GM12875 (cell line): Measurements from ENCODE around the gene MAP2K6.

Experiments
- H3K4me3 ChIP-seq: one replicate; pipeline ENCODE4 v1.5.1; 2011; ENCODE audit warnings: low read depth, low read length, control low read depth
- TF ChIP-seq, protein P1 (sequence below): IDR thresholded peaks from 2 replicates; pipeline ENCODE4 v1.5.1; 2011; ENCODE audit warnings: low read depth, mild to moderate bottlenecking, control low read depth, inconsistent platforms, low read length, moderate library complexity, borderline replicate concordance; ENCODE audit not compliant: insufficient read depth

Gene MAP2K6

DNA sequence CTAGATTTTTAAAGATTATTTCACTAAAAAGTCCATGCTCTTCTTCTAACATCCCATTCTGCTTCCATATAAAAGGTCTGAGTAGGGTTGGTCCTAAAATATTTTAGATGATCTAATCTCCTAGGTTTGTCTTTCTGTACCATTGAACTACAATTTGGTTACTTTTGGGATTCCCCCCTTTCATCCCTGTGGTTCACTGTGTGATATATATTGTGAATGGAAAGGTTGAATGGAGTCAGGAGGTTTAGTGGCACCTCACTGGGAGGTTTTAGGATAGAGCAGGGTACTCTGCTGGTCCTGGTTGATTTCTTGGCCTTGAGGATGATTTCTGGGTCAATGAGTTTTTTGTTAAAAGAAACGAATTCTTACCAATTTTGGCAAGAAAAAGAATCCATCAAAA is 29.5 kb downstream of the MAP2K6 start:
- TF ChIP-seq, protein P1, sequence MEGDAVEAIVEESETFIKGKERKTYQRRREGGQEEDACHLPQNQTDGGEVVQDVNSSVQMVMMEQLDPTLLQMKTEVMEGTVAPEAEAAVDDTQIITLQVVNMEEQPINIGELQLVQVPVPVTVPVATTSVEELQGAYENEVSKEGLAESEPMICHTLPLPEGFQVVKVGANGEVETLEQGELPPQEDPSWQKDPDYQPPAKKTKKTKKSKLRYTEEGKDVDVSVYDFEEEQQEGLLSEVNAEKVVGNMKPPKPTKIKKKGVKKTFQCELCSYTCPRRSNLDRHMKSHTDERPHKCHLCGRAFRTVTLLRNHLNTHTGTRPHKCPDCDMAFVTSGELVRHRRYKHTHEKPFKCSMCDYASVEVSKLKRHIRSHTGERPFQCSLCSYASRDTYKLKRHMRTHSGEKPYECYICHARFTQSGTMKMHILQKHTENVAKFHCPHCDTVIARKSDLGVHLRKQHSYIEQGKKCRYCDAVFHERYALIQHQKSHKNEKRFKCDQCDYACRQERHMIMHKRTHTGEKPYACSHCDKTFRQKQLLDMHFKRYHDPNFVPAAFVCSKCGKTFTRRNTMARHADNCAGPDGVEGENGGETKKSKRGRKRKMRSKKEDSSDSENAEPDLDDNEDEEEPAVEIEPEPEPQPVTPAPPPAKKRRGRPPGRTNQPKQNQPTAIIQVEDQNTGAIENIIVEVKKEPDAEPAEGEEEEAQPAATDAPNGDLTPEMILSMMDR = no peak
- no peak overlapping the region for H3K4me3 ChIP-seq

DNA sequence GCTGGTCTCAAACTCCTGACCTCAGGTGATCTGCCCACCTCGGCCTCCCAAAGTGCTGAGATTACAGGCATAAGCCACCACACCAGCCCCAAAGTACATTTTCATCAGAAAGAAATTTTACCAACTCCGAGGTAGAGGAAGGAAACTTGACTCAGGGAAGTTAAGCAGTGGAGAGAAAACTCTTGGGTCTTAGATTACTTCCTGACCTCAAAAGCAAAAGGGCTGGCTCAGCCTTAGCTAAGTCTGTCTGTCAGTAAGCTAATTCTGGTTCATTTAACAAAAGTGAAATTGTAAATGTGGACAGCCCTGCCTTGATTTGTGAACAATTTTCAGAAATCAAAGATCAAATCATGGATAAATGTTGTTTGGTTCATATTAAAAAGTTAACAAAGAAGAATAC is 30.6 kb downstream of the MAP2K6 start:
- TF ChIP-seq, protein P1 = no peak
- no peak overlapping the region for H3K4me3 ChIP-seq

DNA sequence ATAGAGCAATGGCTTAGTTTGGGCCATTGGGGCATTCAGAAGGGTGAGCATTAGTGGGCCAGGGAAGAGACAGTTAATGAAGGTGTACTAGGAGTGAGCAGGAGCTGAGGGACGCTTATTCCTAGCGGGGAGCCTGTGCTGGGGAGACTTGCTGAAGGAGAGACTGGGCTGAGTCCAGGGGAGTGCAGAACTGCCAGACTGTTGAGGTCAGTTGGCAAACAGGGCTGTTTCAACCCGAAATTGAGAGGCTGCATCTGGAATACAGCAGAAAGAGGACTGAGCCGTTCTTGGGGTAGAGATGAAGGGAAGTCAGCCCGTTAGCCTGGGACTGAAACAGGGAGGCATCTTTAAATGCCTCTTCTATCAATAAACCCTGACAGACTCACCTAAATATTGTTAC is 33.2 kb downstream of the MAP2K6 start:
- H3K4me3 ChIP-seq = no peak overlapping the region
- TF ChIP-seq, protein P1 = no peak

DNA sequence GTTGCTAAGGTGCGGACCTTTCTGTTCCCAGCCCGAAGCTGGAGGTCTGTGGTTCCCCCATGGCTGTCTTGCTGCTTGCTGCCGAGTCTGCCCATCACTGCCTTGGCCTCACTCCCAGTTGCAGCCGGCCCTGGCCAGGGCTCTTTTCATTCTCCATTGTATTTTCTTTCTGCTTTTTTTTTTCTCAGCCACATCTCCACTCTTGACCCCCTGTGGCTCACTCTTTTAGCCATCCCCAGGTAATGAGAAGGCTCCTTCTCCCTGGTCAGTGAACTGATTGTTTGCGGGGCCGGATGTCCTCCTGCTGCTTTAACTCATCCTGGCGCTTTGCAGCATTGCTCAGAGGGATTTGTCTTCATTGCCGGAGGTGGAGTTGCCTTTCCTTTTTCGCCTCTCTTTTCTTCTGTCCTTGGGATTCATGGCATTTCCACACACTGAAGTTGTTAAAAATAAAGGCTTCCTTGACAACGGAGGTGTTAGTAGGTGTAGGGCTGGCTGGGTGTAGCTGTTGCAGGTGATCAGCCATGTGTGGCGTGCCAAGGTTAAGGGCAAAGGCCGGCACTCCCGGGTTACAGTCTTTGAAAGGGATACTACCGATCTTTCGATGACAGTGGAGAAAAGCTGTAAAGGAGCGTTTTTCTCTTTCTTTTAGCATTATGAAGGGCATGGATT is 34.1 kb downstream of the MAP2K6 start:
- TF ChIP-seq, protein P1 = no peak
- no peak overlapping the region for H3K4me3 ChIP-seq

DNA sequence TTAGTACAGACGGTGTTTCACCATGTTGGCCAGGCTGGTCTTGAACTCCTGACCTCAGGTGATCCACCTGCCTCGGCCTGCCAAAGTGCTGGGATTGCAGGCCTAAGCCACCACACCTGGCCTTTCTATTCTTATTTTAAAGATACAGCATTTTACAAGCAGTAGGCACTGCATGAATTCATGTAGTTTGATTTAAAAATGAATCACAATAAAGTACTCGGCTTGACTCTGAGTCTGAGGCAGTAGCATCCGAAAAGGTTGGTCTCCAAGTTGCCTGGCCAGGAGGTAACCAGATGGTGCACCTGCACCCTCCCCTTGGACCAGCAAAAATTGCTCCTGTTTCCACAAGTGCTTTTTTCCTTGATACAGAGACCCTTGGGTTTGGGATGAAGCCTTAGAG is 35.6 kb downstream of the MAP2K6 start:
- TF ChIP-seq, protein P1 = no peak
- no peak overlapping the region for H3K4me3 ChIP-seq

DNA sequence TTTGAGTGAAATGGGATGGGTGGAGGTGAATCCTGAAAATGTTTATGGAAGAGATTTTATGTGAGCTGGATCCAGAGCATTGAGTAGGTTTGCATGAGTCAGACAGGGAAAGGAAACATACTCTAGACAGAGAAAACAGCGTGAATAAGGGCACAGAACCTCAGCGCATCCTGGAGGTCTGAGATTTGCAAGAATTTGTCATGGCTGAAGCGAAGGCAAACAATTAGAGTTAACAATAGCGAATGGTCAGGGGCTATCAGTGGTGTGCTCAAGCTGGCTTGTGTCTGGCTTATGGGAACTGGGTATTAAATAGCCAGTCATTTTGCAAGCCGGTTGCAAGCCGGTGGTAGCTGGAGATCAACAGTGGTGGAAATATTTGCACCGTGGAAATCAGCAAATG is 36.4 kb downstream of the MAP2K6 start:
- H3K4me3 ChIP-seq = no peak overlapping the region
- TF ChIP-seq, protein P1 = no peak
